Stimulated activated CD4-positive, alpha-beta T cell treated with anti-CD3 and anti-CD28 coated beads, Interleukin-12 subunit alpha, Interleukin-12 subunit beta, amount 100 ng/mL, for 4 hours (primary cell): ENCODE results near the gene CYTH2.

Experiments used
- DNase-seq: peaks from one replicate; pipeline ENCODE4 v3.0.0-alpha.2; 2020

Gene CYTH2

DNA sequence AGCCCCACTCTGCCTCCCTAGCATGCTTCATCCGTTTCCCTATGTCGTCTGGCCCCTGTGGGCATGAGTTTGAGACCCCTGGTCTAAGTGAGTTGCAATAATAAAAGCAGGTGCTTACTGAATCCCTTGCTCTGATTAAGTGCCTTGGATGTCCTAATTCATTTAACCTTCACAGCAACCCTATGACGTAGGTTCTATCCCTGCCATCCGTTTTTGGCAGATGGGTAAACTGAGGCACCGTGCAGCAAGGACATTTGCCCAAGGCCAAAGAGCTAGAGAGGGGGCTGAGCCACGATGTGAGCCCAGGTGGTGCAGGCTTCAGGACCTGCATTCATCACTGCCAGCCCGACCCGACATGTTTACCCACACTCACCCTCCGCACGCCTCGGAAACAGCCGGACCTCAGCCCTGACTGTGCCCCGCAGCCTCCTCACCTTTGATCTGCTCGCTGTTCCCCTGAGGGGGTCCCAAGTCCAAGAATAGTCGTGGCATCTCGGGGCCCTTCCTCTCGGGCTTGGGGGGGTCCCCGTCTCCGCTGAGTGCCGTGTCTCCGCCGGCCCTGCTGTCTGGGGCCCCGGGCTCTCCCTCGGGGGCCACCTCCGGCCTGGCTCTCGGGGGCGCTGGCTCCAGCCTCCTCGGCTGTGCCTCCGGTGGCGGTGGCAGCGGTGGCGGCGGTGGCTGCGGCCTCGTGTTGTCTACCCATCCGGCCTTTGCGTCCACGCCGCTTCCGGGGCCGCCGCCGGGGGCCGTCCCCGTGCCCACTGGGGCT lies 28.0 kb downstream of the CYTH2 start:
- no peak for DNase-seq

DNA sequence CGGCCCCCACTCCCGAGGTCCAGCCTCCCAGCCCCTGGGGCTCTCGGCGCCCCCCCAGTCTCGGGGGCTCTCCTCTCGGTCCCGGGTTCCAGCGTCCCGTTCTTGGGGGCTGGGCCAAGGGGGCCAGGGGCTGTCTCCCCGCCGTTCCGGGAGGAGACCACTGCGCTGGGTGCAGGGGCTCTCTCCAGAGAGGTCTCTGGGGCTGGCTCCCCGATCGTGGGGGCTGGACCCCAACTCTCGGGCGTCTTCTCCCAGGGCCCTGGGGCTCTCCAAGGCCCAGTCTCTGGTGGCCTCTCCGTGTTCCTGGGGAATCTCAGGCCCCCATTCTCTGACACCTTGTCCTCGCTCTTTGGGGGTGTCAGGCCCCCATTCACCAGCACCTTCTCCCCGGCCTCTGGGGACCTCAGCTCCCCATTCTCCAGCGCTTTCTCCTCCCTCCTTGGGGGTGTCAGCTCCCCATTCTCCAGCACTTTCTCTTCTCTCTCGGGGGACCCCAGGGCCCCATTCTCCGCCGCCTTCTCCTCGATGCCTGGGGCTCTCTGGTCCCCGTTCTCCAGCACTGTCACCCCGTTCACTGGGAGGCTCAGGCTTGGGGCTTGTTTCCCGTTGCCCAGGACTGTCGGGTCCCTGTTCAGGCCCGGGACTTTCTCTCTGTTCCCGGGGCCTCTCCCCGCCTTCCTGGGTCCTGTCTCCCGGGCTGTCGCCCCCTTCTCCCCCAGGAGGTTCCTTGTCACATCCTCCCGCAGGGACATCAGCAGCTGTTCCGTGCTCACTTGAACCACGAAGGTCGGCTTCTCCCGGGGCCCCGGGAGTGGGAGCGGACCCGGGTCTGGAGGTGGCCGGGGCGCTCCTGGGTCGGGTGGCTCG lies 28.8 kb downstream of the CYTH2 start:
- DNase-seq, result no peak

DNA sequence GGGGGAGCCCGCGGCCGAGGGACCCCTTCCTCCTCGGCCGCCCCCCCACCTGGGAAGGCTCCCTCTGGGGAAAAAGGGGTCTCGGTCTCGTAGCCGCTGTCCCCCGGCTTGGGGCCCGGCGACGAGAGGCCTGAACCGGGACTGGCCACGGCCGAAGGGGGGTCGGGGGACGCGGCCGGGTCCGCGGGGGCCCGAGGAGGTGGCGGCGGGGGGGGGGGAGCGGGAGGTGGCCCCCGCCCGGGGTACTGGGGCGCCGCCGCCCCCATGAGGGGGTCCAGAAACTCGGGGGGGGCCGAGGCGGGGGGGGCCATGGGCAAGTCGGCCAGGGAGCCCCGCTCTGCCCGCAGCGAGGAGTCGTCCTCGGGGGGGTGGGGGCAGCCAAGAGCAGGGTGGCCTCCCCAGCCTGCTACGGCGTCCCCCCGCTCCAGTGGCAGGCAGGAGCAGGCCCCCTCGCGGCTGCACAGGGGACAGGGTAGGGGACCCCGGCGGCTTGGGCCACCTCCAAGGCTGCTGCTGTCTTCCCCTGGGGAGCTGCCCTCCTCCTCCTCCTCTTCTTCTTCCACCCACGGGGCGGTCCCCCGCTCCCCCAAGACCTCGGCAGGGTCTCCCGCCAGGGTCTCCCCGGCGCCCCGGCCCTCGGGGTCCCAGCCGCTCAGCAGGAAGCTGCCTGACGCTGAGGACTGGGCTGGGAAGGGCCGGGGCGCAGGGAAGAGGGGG lies 29.6 kb downstream of the CYTH2 start:
- DNase-seq, result no peak

DNA sequence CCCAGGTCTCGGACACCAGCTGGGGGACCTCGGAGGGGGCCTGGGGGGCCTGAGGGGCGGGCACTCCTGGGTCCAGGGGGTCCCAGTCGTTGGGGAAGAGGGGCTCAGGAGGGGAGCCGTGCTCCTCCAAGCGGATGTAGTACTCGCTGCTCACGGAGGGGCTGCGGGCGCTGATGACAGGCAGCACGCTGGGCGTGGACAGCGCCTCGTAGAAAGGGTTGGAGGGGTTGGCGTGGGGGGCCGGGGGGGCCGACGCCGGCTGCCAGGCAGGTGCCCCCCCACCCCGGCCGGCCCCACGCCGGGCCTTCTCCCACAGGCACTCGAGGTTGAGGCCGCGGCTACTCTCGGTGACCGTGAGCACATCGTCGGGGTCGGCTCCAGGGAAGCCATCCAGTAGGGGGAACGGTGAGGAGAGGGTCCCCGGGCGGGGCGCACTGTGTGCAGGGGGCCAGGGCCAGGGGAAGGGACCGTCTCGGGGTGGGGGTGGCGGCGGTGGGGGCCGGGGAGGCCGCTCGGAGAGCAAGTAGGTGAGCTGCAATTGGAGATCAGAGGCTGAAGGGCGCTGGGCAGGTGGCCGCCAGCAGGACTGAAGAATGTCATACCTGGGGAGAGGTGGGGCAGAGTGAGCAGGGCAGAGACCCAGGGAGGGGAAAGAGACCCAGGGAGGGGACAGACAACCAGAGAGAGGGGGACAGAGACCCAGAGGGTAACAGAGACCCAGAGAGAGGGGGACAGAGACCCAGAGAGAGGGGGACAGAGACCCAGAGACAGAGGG lies 30.3 kb downstream of the CYTH2 start:
- DNase-seq, result no peak

DNA sequence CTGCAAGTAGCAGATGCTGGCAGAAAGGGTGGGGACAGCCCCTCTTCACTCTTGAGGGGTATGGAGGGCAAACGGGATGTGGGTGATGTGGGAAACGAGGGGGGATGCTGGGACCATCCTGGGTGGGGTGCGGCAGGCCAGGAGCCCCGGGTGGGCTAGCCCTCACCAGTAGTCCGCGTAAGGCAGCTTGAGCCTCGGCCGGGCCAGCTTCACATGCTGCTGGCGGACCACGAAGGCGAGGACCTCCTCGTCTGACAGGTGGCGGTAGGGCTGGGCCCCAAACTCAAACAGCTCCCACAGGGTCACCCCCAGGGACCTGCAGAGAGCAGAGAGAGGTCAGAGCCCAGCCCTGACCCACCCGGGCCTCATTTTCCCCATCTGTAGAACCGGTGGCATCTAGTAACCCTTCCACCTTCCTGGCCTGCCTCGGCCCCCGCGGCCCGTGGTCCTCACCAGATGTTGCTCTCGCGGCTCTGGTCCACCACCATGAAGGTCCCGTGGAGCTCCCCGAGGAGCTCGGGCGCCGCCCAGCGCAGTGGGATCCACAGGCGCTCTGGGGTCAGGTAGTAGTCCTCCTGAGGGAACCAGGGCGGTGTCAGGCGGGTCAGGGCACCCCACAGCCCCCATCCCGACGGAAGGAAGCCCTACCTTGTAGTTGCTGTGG lies 31.8 kb downstream of the CYTH2 start:
- no peak for DNase-seq

DNA sequence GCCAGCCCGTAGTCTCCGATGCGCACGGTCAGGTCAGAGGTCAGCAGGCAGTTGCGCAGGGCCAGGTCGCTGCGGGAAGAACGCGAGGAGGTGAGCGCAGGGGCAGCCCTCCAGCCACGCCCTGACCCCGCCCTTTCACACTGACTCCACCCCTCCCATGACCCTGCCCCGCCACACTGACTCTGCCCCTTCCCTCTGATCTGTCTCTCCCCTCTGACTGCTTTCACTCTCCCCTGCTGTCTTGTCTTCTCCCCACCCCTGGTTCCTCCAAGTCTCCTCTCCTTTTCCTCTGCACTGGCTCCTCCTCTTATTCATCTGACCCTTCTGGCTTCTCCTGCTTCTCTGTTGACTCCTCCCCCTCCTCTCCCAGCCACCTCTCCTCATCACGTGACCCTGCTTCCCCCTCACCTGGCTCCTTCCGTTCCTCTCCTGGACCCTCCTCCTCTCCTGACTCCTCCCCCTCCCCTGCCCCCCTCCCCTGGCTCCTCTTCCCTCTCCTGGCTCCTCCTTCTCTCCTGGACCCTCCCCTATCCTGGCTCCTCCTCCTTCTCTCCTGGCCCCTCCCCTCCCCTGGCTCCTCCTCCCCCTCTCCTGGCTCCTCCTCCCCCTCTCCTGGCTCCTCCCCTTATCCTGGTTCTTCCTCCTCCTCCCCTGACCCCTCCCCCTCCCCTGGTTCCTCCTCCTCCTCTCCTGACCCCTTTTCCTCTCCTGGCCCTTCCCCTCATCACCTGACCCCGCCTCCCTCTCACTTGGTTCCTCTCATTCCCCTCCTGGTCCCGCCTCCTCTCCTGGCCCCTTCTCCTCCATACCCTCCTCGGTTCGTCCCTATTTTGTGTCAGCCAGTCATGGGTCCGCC lies 32.6 kb downstream of the CYTH2 start:
- DNase-seq, result peak; percentile 51

DNA sequence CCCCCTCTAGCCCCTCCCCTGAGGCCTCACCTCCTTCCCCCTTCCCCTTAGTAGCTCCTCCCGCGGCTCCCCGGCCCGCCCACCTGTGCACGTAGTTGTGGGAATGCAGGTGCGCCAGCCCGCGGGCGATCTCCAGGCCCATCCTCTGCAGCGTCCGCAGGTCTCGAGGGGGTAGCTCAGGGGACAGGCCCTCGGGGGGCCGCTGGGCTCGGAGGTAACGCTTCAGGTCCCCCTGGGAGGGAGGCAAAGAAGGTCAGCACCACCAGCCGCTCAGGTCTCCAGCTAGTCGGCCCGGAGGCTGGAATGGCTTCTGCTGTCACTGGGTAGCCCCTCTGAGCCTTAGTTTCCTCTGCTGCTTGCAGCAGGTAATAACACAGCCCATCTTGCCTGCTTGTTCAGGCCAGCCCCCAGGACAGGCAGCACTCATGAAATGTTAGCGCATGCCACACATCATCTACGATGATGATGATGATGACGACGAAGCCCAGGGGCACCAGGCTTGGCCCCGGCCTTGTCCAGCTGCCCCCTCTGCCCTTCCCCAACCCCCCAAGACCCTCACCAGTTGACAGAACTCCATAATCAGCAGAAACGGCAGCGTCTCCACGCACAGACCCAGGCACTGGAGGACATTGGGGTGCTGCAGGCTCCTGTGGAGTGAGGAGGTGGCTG lies 33.3 kb downstream of the CYTH2 start:
- DNase-seq, result peak; percentile 64

DNA sequence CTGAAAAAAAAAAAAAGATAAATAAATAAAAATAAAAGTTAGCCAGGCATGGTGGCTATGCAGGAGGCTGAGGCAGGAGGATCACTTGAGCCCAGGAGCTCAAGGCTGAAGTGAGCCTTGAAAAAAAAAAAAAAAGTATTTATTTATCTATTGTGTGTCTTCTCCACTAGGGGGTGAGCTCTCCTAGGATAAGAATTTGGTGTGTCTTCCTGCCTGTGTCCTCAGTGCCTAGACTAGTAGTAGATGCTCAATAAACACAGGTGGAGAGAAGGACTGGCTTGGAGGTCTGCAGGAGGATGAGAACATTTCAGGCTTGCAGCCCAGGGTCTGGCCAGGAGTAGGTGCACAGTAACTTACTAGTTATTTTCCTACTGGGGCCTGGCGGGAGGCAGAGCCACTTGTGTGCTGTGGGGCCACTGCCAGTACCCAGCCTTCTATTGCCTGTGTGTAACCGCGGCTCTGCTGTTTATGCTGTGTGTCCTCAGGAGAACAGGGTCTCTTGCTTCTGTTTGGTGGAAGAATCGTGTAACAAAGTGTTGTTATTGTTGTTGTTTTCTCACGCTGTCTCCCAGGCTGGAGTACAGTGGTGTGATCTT lies 37.1 kb downstream of the CYTH2 start:
- DNase-seq, result no peak

DNA sequence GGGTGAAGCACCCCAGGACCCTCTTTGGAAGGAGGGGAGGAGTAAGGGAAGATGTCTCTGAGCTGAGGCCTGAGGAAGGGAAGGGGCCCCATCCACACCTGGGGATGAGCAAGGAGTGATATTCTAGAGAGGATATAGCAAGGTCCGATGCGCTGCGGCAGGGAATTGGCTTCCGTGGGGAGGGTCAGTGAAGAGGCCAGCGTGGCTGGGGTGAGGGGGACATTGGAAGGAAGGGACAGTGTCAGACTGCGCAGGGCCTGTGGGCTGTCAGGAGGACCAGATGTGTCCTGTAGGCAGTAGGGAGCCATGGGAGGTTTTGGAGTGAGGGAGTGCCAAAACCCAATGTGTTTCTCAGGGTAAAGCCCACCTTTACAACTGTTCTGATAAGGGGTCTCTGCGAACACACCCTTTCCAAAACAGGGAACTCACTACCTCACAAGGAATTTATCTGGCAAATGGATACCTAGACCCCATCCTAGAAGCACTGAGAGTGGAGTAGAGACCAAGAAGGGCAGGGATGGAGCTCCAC lies 38.8 kb downstream of the CYTH2 start:
- no peak for DNase-seq

DNA sequence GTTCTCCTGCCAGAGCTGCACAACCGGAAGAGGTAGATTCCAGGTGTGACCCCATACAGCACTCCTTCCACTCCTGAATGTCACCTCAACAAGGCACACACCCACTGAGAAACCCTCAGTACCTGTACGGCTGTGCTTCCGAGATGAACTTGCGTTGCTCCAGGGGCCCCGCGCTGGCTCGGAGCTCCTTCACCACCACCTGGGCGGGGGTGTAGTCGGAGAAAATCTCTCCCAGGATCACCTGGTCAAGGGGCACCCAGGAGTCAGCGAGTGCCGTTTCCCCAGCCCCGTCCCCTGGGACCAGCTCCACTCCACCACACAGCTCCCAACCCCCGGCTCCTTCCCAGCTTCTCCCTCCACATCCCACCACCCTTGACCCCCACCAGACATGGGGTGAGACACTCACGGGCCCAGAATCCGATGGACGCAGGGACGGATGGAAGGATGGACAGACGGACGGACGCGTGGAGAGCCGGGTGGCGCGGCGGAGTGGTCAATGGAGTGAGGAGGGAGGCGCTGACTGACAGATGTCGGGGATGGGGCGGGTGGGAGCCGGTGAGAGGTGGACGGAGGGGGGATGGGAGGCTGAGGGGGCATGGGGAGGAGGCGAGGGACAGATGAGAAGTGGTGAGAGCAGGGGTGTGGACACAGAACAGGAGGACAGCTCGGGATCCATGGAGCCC lies 39.7 kb downstream of the CYTH2 start:
- DNase-seq, result no peak

DNA sequence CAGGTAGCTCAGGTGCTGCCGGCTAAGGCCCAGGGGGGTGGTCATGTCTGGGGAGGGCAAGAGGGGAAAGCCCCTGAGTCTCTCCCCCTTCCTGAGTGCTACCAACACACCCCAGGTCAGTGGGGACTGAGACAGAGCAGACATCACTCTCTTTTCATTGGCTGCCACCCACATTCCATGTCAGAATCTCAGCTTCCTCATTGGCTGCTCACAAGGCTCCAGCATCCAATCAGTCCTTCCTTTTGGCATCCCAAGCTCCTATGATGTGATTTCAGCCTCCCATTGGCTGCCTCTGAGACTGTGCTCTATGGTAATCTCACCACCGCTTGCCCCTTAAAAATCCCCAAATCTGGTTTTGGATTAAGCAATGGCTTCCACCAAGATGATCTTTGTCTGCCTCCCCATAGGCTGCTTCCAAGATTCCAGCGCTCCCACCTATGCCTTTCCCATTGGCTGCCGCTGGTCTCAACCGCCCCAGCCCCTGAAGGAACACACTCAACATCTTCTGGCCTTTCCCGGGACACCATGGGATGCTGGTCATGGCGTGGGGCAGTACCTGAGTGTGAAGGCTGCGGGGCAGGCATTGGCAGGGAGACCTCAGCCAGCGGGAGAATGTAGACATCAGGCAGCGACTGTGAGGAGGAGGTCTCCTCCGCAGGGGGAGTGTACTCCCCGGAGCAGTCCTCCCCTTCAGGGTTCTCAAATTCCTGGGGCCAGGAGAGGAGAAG lies 40.5 kb downstream of the CYTH2 start:
- no peak for DNase-seq

DNA sequence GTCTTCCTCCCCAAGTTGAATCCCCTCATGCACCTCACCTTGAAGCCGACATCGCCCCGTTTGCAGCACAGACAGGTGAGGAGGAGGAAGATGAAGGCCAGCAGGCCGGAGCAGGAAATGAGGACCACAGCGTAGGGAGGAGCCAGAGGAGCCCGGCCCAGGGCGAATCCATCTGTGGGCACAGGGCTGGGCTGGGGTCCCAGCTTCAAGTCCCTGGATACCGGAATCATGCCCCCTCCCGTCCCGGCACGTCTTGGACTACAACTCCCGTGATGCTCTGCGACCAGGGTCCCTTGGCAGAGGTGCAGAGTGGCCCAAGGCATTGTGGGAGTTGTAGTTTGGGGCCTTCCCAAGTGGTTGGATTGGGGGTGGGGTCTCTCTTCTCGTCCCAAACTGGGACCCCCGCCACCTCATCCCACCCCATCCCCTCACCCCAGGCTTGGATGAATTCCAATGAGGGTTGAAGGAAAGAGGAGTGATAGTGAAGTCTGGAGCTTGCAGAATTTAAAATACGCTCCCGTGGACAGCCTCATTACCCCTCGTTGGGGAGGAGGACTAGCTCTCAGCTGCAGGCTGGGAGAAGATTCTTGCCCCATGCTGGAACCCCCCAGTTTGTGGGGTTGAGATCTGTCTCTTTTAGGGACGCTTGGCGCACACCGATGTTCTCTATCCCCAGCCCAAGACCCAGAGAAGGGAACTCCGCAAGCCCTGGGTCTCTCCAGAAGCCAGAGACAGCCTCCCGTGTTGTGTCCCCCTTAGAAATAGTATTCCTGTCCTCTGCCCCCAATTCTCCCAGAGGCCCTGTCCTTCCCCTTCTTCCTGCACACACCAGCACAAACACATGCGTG lies 41.5 kb downstream of the CYTH2 start:
- peak; percentile 67 for DNase-seq

DNA sequence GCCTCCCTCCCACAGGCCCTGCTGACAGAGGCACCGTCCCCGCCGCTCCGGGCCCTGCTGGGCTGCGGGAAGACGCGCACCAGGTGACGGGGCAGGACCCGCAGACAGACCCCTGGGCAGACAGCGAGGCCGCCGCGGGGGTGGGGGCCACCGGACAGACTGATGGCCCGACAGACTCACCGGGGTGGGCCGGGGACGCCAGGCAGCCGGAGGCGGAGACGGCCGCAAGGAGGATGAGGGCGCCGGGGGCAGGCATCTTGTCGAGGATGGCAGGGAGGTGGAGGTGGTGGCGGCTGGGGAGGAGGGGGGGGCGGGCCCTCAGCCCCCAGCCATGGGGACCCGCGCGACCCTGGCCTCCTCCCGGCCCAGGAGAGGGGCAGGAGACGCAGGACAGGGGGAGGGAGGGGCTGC lies 42.2 kb downstream of the CYTH2 start:
- no peak for DNase-seq

DNA sequence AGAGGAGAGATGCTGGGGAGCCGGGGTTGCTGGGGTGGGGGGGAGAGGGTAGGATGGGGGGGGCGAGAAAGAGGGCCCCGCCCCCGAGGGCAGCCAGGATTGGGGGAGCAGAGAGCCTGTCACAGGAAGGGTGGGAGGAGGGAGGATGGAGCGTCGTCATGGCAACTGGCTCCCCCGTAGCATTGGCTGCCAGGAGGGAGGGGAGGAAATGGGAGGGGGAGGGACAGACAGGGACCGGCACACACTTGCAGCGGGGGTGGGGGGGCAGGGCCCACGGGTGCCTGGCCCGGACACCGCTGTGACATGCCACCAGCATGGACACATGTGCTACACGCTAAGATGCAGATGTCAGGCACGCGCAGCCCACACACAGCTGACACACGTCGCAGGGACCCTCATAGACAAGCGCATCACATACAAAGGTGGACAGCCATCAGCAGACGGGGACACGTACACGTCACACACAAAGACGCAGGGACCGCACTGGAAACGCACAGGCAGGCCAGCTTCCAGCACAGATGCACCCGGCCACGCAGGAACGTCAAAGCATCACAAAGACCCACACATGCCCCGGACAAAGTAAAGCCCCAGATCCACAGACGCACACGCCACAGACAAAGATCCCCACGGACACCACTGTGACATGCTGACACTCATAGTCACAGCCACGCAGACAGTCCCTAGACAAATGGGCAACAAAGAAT lies 42.8 kb downstream of the CYTH2 start, which contains the start of gene LMTK3:
Gene LMTK3, minus strand, starts transcription at position 36 of the 704 bp plus-strand sequence. CDS start 259 bp downstream, outside the sequence.
- peak; percentile 63 for DNase-seq

DNA sequence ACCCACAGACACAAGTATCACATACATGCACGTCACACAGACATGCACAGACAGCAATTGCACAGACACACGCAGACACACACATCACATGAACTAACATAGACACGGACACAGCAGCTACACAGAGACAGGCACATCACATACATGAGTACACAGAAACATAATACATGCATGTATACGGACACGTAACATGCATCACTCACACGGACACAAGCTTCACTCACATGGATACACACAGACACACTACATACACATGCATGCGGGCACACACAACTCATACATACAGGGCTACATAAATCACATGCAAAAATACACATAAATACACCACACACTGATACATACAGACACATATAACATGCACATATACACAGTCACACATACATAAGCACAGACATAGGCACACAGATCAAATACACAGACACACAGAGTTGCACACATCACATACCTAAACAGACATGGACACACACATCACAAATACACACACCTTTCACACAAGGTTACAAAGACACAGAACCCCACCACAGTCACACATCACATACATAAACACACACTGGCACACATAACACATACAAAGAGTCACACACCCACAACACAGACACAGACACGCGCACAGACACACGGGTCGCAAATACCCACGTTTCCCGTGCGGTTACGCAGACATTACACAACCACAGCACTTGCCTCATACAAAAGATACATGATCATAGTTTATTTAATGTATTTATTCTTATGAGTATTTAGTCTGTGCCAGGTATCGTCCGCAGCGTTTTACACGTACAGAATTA lies 43.5 kb downstream of the CYTH2 start:
- DNase-seq, result no peak
